C4-2B (cell line): ENCODE measurements around the gene CD84.

Source experiments
- ZFX ChIP-seq: fragments of 450-650 bp; IDR thresholded peaks from 2 replicates; pipeline ENCODE4 v1.6.1; 2017
- TF ChIP-seq, protein P1 (sequence below): fragments of 450-650 bp; conservative IDR thresholded peaks from 2 replicates; pipeline ENCODE4 v1.5.1; 2017; ENCODE audit warnings: mild to moderate bottlenecking

DNA sequence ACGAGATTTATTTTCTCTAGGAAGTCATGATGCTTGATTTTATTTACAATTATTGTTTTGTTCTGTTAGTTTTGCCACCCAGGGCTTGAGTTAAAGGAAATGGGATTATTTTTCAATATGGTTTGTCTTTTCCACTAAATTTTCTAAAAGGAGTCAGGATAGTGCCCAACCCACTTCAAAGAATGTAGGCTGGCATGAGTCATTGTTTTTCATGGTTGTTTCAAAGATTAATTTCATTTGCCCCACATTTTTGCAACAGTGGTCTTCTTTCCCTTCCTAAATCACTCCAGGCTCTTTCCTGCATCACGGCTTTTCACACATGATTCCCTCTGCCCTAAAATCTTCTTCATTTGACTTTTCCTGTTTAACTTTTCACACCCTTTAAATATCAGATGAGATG is 58.7 kb downstream of the CD84 start:
- TF ChIP-seq, protein P1, sequence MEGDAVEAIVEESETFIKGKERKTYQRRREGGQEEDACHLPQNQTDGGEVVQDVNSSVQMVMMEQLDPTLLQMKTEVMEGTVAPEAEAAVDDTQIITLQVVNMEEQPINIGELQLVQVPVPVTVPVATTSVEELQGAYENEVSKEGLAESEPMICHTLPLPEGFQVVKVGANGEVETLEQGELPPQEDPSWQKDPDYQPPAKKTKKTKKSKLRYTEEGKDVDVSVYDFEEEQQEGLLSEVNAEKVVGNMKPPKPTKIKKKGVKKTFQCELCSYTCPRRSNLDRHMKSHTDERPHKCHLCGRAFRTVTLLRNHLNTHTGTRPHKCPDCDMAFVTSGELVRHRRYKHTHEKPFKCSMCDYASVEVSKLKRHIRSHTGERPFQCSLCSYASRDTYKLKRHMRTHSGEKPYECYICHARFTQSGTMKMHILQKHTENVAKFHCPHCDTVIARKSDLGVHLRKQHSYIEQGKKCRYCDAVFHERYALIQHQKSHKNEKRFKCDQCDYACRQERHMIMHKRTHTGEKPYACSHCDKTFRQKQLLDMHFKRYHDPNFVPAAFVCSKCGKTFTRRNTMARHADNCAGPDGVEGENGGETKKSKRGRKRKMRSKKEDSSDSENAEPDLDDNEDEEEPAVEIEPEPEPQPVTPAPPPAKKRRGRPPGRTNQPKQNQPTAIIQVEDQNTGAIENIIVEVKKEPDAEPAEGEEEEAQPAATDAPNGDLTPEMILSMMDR, result no peak
- no peak for TF ChIP-seq ZFX
